ENCODE data around the gene CCDC121.
"Not testable (repeated sequence)": the region's sequence is repeated elsewhere in the genome, so short reads cannot be mapped to it uniquely, and the experiment has no call there.

The CCDC121 gene

GRCh38 chr2:27596627-27597026, 32.2 kb downstream of the CCDC121 start:
- Histone ChIP-seq H3K4me3 (ENCODE audit: low read length) (no peak overlapping the region), H3K36me3 (ENCODE audit: control insufficient read depth, low read length) (peaks cover 60% of the 10 kb centered on the region)

GRCh38 chr2:27595412-27595811, 33.4 kb downstream of the CCDC121 start:
- not testable (repeated sequence) for H3K9me3 ChIP-seq (ENCODE audit: control insufficient read depth, insufficient read depth, low read length); H3K4me1 ChIP-seq (ENCODE audit: control insufficient read depth, low read length); H3F3A ChIP-seq (ENCODE audit: control insufficient read depth, insufficient read depth); H3K9me2 ChIP-seq (replicated peaks; ENCODE audit: control insufficient read depth, low read length); H4K20me1 ChIP-seq (ENCODE audit: control insufficient read depth, insufficient read depth, low read depth, low read length); H3K4me3 ChIP-seq (ENCODE audit: low read length); H3K27ac ChIP-seq (ENCODE audit: low read depth, low read length); H3K4me2 ChIP-seq (ENCODE audit: low read length); H3K27me3 ChIP-seq (ENCODE audit: control insufficient read depth, low read length)
- Histone ChIP-seq H3K79me2 (ENCODE audit: control insufficient read depth, low read length) (peaks cover 99% of the 10 kb centered on the region), H3K36me3 (ENCODE audit: control insufficient read depth, low read length) (peaks cover 53% of the 10 kb centered on the region)

More at GRCh38 chr2:27596627-27597026, 32.2 kb downstream of the CCDC121 start:
- Histone ChIP-seq H3K27ac (ENCODE audit: low read depth, low read length) (no peak overlapping the region), H3K4me1 (ENCODE audit: control insufficient read depth, low read length) (0 out of 2 replicates have a peak, but pooled peaks cover 3% of the 10 kb centered on the region), H3K9me2 (replicated peaks; ENCODE audit: control insufficient read depth, low read length) (no peaks in the 10 kb centered on the region), H4K20me1 (ENCODE audit: control insufficient read depth, insufficient read depth, low read depth, low read length) (peaks cover 3% of the 10 kb centered on the region; the same call in 1 of the 2 replicates), H3K27me3 (ENCODE audit: control insufficient read depth, low read length) (no peaks in the 10 kb centered on the region), H3K9me3 (ENCODE audit: control insufficient read depth, insufficient read depth, low read length) (peaks cover 7% of the 10 kb centered on the region; the same call in 1 of the 2 replicates), H3K4me2 (ENCODE audit: low read length) (no peak overlapping the region), H3K79me2 (ENCODE audit: control insufficient read depth, low read length) (peaks cover 93% of the 10 kb centered on the region), H3F3A (ENCODE audit: control insufficient read depth, insufficient read depth) (no peaks in the 10 kb centered on the region)
- TF ChIP-seq CTCF (IDR thresholded peaks at IDR 0.05; ENCODE audit: low read depth, low read length, poor library complexity, severe bottlenecking) (no peak), EZH2phosphoT487 (IDR thresholded peaks at IDR 0.05; ENCODE audit: borderline replicate concordance, low read length) (no peak)

GRCh38 chr2:27594020-27594703, 34.6 kb downstream of the CCDC121 start:
- H3K36me3 ChIP-seq (ENCODE audit: control insufficient read depth, low read length) = peaks cover 42% of the 10 kb centered on the region
- not testable (repeated sequence) for H3K9me3 ChIP-seq (ENCODE audit: control insufficient read depth, insufficient read depth, low read length); H4K20me1 ChIP-seq (ENCODE audit: control insufficient read depth, insufficient read depth, low read depth, low read length); H3K27ac ChIP-seq (ENCODE audit: low read depth, low read length); H3K9me2 ChIP-seq (replicated peaks; ENCODE audit: control insufficient read depth, low read length); H3F3A ChIP-seq (ENCODE audit: control insufficient read depth, insufficient read depth); H3K27me3 ChIP-seq (ENCODE audit: control insufficient read depth, low read length); H3K4me2 ChIP-seq (ENCODE audit: low read length); H3K4me3 ChIP-seq (ENCODE audit: low read length); H3K4me1 ChIP-seq (ENCODE audit: control insufficient read depth, low read length)
- H3K79me2 ChIP-seq (ENCODE audit: control insufficient read depth, low read length) = peaks cover 100% of the 10 kb centered on the region

GRCh38 chr2:27593240-27593639, 35.6 kb downstream of the CCDC121 start:
- Histone ChIP-seq H3K9me2 (replicated peaks; ENCODE audit: control insufficient read depth, low read length) (no peaks in the 10 kb centered on the region), H3K36me3 (ENCODE audit: control insufficient read depth, low read length) (peaks cover 38% of the 10 kb centered on the region), H3K4me1 (ENCODE audit: control insufficient read depth, low read length) (0 out of 2 replicates have a peak, but pooled peaks cover 3% of the 10 kb centered on the region), H4K20me1 (ENCODE audit: control insufficient read depth, insufficient read depth, low read depth, low read length) (0 out of 2 replicates have a peak, but pooled peaks cover 3% of the 10 kb centered on the region), H3K27ac (ENCODE audit: low read depth, low read length) (no peak overlapping the region), H3F3A (ENCODE audit: control insufficient read depth, insufficient read depth) (no peaks in the 10 kb centered on the region), H3K79me2 (ENCODE audit: control insufficient read depth, low read length) (peaks cover 100% of the 10 kb centered on the region), H3K4me3 (ENCODE audit: low read length) (no peak overlapping the region), H3K4me2 (ENCODE audit: low read length) (no peak overlapping the region), H3K9me3 (ENCODE audit: control insufficient read depth, insufficient read depth, low read length) (peaks cover 7% of the 10 kb centered on the region; the same call in 1 of the 2 replicates), H3K27me3 (ENCODE audit: control insufficient read depth, low read length) (no peaks in the 10 kb centered on the region)
- TF ChIP-seq EZH2phosphoT487 (IDR thresholded peaks at IDR 0.05; ENCODE audit: borderline replicate concordance, low read length) = no peak
- no peak for TF ChIP-seq CTCF (IDR thresholded peaks at IDR 0.05; ENCODE audit: low read depth, low read length, poor library complexity, severe bottlenecking)
